ENCODE results near the gene PTPRR. TPM values are rescaled to one million over a fixed set of nuclear protein-coding genes. Genes with fewer than 3 reads are reported as not detected.

PTPRR gene
- total RNA-seq, 1 donor from 2014 or later = not detected

- H3K4me3 Mint-ChIP-seq (ENCODE audit: unreplicated experiment) = no peak overlapping the region
- H3K27me3 Mint-ChIP-seq (ENCODE audit: low read depth) = no peaks in the 10 kb centered on the region
- DNase-seq (ENCODE audit: low spot score) = no peak
- no peak overlapping the region for H3K27ac Mint-ChIP-seq (ENCODE audit: unreplicated experiment)
- H3K36me3 Mint-ChIP-seq (ENCODE audit: low read depth) = no peaks in the 10 kb centered on the region
- no peak for TF ChIP-seq CTCF (IDR thresholded peaks at IDR 0.05)
- peaks cover 54% of the 10 kb centered on the region for H3K4me1 Mint-ChIP-seq (ENCODE audit: low read depth)
- H3K9me3 Mint-ChIP-seq (ENCODE audit: low read depth) = no peaks in the 10 kb centered on the region
These were observed 272.3 kb downstream of the PTPRR start for GRCh38 chr12:70648191-70648590.

- Mint-ChIP-seq H3K27me3 (ENCODE audit: low read depth) (no peaks in the 10 kb centered on the region), H3K9me3 (ENCODE audit: low read depth) (no peaks in the 10 kb centered on the region), H3K27ac (ENCODE audit: unreplicated experiment) (no peak overlapping the region), H3K36me3 (ENCODE audit: low read depth) (no peaks in the 10 kb centered on the region), H3K4me3 (ENCODE audit: unreplicated experiment) (no peak overlapping the region), H3K4me1 (ENCODE audit: low read depth) (peaks cover 49% of the 10 kb centered on the region)
- TF ChIP-seq CTCF (IDR thresholded peaks at IDR 0.05) = no peak
- no peak for DNase-seq (ENCODE audit: low spot score)
These were observed 273.7 kb downstream of the PTPRR start for GRCh38 chr12:70646850-70647249.

- TF ChIP-seq CTCF (IDR thresholded peaks at IDR 0.05) = no peak
- Mint-ChIP-seq H3K4me3 (ENCODE audit: unreplicated experiment) (peak overlapping the region; percentile 41), H3K36me3 (ENCODE audit: low read depth) (no peaks in the 10 kb centered on the region), H3K9me3 (ENCODE audit: low read depth) (no peaks in the 10 kb centered on the region), H3K27ac (ENCODE audit: unreplicated experiment) (peak overlapping the region; percentile 84), H3K27me3 (ENCODE audit: low read depth) (no peaks in the 10 kb centered on the region), H3K4me1 (ENCODE audit: low read depth) (peaks cover 52% of the 10 kb centered on the region)
- DNase-seq (ENCODE audit: low spot score) = no peak
These were observed 274.8 kb downstream of the PTPRR start for GRCh38 chr12:70645494-70646317.

GRCh38 chr12:70644861-70645260 is 275.7 kb downstream of the PTPRR start:
- Mint-ChIP-seq H3K36me3 (ENCODE audit: low read depth) (no peaks in the 10 kb centered on the region), H3K9me3 (ENCODE audit: low read depth) (no peaks in the 10 kb centered on the region), H3K4me3 (ENCODE audit: unreplicated experiment) (no peak overlapping the region), H3K4me1 (ENCODE audit: low read depth) (peaks cover 52% of the 10 kb centered on the region), H3K27ac (ENCODE audit: unreplicated experiment) (no peak overlapping the region), H3K27me3 (ENCODE audit: low read depth) (no peaks in the 10 kb centered on the region)
- TF ChIP-seq CTCF (IDR thresholded peaks at IDR 0.05) = no peak
- DNase-seq (ENCODE audit: low spot score) = no peak

GRCh38 chr12:70643939-70644338 is 276.6 kb downstream of the PTPRR start:
- Mint-ChIP-seq H3K9me3 (ENCODE audit: low read depth) (no peaks in the 10 kb centered on the region), H3K4me3 (ENCODE audit: unreplicated experiment) (no peak overlapping the region), H3K27me3 (ENCODE audit: low read depth) (no peaks in the 10 kb centered on the region), H3K27ac (ENCODE audit: unreplicated experiment) (no peak overlapping the region), H3K4me1 (ENCODE audit: low read depth) (peaks cover 46% of the 10 kb centered on the region), H3K36me3 (ENCODE audit: low read depth) (no peaks in the 10 kb centered on the region)
- DNase-seq (ENCODE audit: low spot score) = no peak
- no peak for TF ChIP-seq CTCF (IDR thresholded peaks at IDR 0.05)

Measured in chondrocyte (in vitro differentiated cells).